ENCODE results near the gene SSBP3.

The SSBP3 gene

DNA sequence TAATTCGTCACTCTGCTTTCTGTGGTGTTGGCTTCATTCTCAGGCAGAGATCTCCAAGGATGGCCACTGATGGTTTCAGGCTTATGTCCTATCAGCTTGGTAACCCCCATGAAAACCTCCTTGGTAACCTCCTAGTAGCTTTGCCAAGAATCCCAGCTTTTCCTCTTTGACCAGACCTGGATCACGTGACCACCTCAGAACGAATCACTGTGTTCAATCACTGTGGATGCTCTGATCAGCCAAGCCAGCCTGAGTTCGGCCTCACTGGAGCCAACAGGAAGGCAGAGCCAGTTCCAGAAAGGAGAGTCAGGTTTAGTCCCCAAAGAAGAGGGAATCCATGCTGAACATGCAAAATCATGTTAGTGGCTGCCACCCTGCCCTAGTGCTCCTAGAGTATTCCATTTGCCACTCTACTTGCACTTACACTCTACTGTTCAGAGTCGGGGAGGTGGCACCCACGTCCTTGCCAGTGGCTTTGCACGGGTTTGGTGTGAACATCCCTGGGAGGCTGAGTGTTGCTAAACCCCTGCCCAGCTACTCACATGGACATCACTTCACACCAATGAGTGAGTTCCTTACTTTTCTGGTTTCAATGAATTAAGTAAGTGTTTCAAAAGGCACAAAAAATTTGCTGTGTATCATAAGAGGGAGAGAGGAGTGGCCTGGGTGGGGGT, 33.5 kb upstream of the SSBP3 start:
- ChIA-PET CTCF (no interaction called here), POLR2A (interaction anchor here (0.5 kb wide), 1 partner anchor 19 kb away, joined by 4 read pairs; no protein-coding TSS in a partner anchor)
- TF ChIP-seq LEF1 (IDR thresholded peaks at IDR 0.05; ENCODE audit: borderline replicate concordance) (no peak), FOXK2 (IDR thresholded peaks at IDR 0.05) (no peak), BHLHE40 (IDR thresholded peaks at IDR 0.05; ENCODE audit: borderline replicate concordance) (no peak), NFRKB (IDR thresholded peaks at IDR 0.05) (no peak), TARDBP (IDR thresholded peaks at IDR 0.05) (no peak), CTBP1 (IDR thresholded peaks at IDR 0.05; ENCODE audit: borderline replicate concordance) (no peak), SP1 (IDR thresholded peaks at IDR 0.05) (no peak), ARNT (IDR thresholded peaks at IDR 0.05) (no peak), HDGF (IDR thresholded peaks at IDR 0.05; ENCODE audit: borderline replicate concordance) (no peak), FOXM1 (IDR thresholded peaks at IDR 0.05; ENCODE audit: borderline replicate concordance) (no peak), ELF4 (IDR thresholded peaks at IDR 0.05) (no peak), ZNF384 (IDR thresholded peaks at IDR 0.05) (no peak), SUZ12 (IDR thresholded peaks at IDR 0.05) (no peak), FOXA1 (IDR thresholded peaks at IDR 0.05) (no peak), L3MBTL2 (conservative IDR thresholded peaks at IDR 0.05) (no peak)
- TF ChIP-seq, protein P1, sequence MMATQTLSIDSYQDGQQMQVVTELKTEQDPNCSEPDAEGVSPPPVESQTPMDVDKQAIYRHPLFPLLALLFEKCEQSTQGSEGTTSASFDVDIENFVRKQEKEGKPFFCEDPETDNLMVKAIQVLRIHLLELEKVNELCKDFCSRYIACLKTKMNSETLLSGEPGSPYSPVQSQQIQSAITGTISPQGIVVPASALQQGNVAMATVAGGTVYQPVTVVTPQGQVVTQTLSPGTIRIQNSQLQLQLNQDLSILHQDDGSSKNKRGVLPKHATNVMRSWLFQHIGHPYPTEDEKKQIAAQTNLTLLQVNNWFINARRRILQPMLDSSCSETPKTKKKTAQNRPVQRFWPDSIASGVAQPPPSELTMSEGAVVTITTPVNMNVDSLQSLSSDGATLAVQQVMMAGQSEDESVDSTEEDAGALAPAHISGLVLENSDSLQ (IDR thresholded peaks at IDR 0.05): no peak
- DNase-seq (ENCODE audit: extremely low spot score): no peak

- CTCF ChIA-PET: no interaction called here
- TF ChIP-seq TARDBP (IDR thresholded peaks at IDR 0.05): no peak
- no peak for TF ChIP-seq CTBP1 (IDR thresholded peaks at IDR 0.05; ENCODE audit: borderline replicate concordance)
- no peak for TF ChIP-seq ELF4 (IDR thresholded peaks at IDR 0.05)
- no peak for TF ChIP-seq FOXM1 (IDR thresholded peaks at IDR 0.05; ENCODE audit: borderline replicate concordance)
- TF ChIP-seq HDGF (IDR thresholded peaks at IDR 0.05; ENCODE audit: borderline replicate concordance): no peak
- TF ChIP-seq FOXK2 (IDR thresholded peaks at IDR 0.05): no peak
- no peak for TF ChIP-seq BHLHE40 (IDR thresholded peaks at IDR 0.05; ENCODE audit: borderline replicate concordance)
- TF ChIP-seq ARNT (IDR thresholded peaks at IDR 0.05): no peak
- TF ChIP-seq L3MBTL2 (conservative IDR thresholded peaks at IDR 0.05): no peak
- TF ChIP-seq FOXA1 (IDR thresholded peaks at IDR 0.05): no peak
- TF ChIP-seq SP1 (IDR thresholded peaks at IDR 0.05): no peak
- no peak for TF ChIP-seq LEF1 (IDR thresholded peaks at IDR 0.05; ENCODE audit: borderline replicate concordance)
- TF ChIP-seq ZNF384 (IDR thresholded peaks at IDR 0.05): no peak
- no peak for TF ChIP-seq SUZ12 (IDR thresholded peaks at IDR 0.05)
- TF ChIP-seq, protein P1 (IDR thresholded peaks at IDR 0.05): no peak
- POLR2A ChIA-PET: no interaction called here
These were observed 31.6 kb upstream of the SSBP3 start for GRCh38 chr1:54437783-54438182.

DNA sequence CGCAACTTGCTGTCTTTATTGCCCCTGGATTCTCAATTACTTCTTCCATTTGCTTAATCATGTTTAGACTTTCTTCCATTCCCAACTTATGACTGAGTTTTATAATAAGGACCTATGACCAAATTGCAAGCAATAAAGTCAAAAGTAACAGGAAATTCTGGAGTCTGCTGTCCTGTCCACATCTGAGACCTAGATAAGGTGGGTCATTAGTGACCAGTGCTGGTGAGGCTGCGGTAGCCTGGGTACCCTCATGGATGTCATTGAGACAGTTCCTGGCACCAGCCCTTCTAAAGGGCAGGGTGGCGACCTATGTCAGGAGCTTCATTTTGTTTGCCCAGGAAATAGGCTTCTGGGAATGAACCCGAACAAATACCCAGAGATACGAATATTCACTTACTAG, 30.6 kb upstream of the SSBP3 start:
- TF ChIP-seq SP1 (IDR thresholded peaks at IDR 0.05) (no peak), ARNT (IDR thresholded peaks at IDR 0.05) (no peak), LEF1 (IDR thresholded peaks at IDR 0.05; ENCODE audit: borderline replicate concordance) (no peak), CTBP1 (IDR thresholded peaks at IDR 0.05; ENCODE audit: borderline replicate concordance) (no peak), ELF4 (IDR thresholded peaks at IDR 0.05) (no peak)
- no peak for DNase-seq (ENCODE audit: extremely low spot score)
- CTCF ChIA-PET: no interaction called here
- POLR2A ChIA-PET: no interaction called here

More at GRCh38 chr1:54437783-54438182, 31.6 kb upstream of the SSBP3 start:
- DNase-seq (ENCODE audit: extremely low spot score): no peak

GRCh38 chr1:54429838-54430237, 23.6 kb upstream of the SSBP3 start:
- ChIA-PET POLR2A (no interaction called here), CTCF (interaction anchor here (0.8 kb wide), 1 partner anchor 260 kb away, joined by 3 read pairs; no protein-coding TSS in a partner anchor)
- DNase-seq (ENCODE audit: extremely low spot score): no peak
- TF ChIP-seq FOXM1 (IDR thresholded peaks at IDR 0.05; ENCODE audit: borderline replicate concordance) (no peak), SUZ12 (IDR thresholded peaks at IDR 0.05) (no peak), SP1 (IDR thresholded peaks at IDR 0.05) (no peak), ZNF384 (IDR thresholded peaks at IDR 0.05) (no peak), NFRKB (IDR thresholded peaks at IDR 0.05) (no peak), LEF1 (IDR thresholded peaks at IDR 0.05; ENCODE audit: borderline replicate concordance) (no peak), ELF4 (IDR thresholded peaks at IDR 0.05) (no peak), HDGF (IDR thresholded peaks at IDR 0.05; ENCODE audit: borderline replicate concordance) (no peak), CTBP1 (IDR thresholded peaks at IDR 0.05; ENCODE audit: borderline replicate concordance) (no peak), FOXK2 (IDR thresholded peaks at IDR 0.05) (no peak), L3MBTL2 (conservative IDR thresholded peaks at IDR 0.05) (no peak), FOXA1 (IDR thresholded peaks at IDR 0.05) (no peak), TARDBP (IDR thresholded peaks at IDR 0.05) (no peak), ARNT (IDR thresholded peaks at IDR 0.05) (no peak), BHLHE40 (IDR thresholded peaks at IDR 0.05; ENCODE audit: borderline replicate concordance) (no peak)
- TF ChIP-seq, protein P1 (IDR thresholded peaks at IDR 0.05): no peak

GRCh38 chr1:54428837-54429518, 22.8 kb upstream of the SSBP3 start:
- TF ChIP-seq ZNF384 (IDR thresholded peaks at IDR 0.05) (no peak), CTBP1 (IDR thresholded peaks at IDR 0.05; ENCODE audit: borderline replicate concordance) (no peak), FOXA1 (IDR thresholded peaks at IDR 0.05) (no peak), SUZ12 (IDR thresholded peaks at IDR 0.05) (no peak), LEF1 (IDR thresholded peaks at IDR 0.05; ENCODE audit: borderline replicate concordance) (no peak), NFRKB (IDR thresholded peaks at IDR 0.05) (no peak), SP1 (IDR thresholded peaks at IDR 0.05) (no peak), ARNT (IDR thresholded peaks at IDR 0.05) (no peak), FOXM1 (IDR thresholded peaks at IDR 0.05; ENCODE audit: borderline replicate concordance) (no peak), L3MBTL2 (conservative IDR thresholded peaks at IDR 0.05) (no peak), BHLHE40 (IDR thresholded peaks at IDR 0.05; ENCODE audit: borderline replicate concordance) (no peak), TARDBP (IDR thresholded peaks at IDR 0.05) (no peak), FOXK2 (IDR thresholded peaks at IDR 0.05) (no peak), ELF4 (IDR thresholded peaks at IDR 0.05) (no peak)
- TF ChIP-seq, protein P1 (IDR thresholded peaks at IDR 0.05): no peak
- ChIA-PET CTCF (interaction anchor here (0.6 to 0.8 kb wide), 3 partner anchors 61 to 259 kb away, joined by 3 read pairs; no protein-coding TSS in a partner anchor), POLR2A (no interaction called here)
- DNase-seq (ENCODE audit: extremely low spot score): no peak

Data from HEK293T (cell line).